ENCODE data around the gene ATP11C.
"Not testable (repeated sequence)": the region's sequence is repeated elsewhere in the genome, so short reads cannot be mapped to it uniquely, and the experiment has no call there.

ATP11C gene

GRCh38 chrX:139702658-139703057, 230.2 kb downstream of the ATP11C start:
- DNase-seq, result no peak

- DNase-seq, result no peak
These were observed 239.9 kb downstream of the ATP11C start for GRCh38 chrX:139692908-139693307.

GRCh38 chrX:139692506-139692849, 240.4 kb downstream of the ATP11C start:
- no peak for DNase-seq

- peak; percentile 36 for DNase-seq
These were observed 240.9 kb downstream of the ATP11C start for GRCh38 chrX:139691843-139692505.

GRCh38 chrX:139691493-139691842, 241.4 kb downstream of the ATP11C start:
- DNase-seq, result peak; percentile 36

GRCh38 chrX:139685175-139685574, 247.7 kb downstream of the ATP11C start:
- DNase-seq, result not testable (repeated sequence)

GRCh38 chrX:139680356-139680755, 252.5 kb downstream of the ATP11C start:
- no peak for DNase-seq
